Neural progenitor cell (in vitro differentiated cells): ENCODE measurements around the gene CCT5. TPM values are rescaled to one million over a fixed set of nuclear protein-coding genes. Genes with fewer than 3 reads are reported as not detected.

Experiments
- DNase-seq: peaks from one replicate; pipeline ENCODE4 v3.0.0-alpha.2; 2016; ENCODE audit warnings: low spot score
- H2AFZ ChIP-seq: fragments of 200-600 bp; sonication (generic); replicated peaks from 2 replicates; pipeline ENCODE4 v1.6.1; 2016; ENCODE audit warnings: antibody characterized with exemption
- H3F3A ChIP-seq: fragments of 200-600 bp; sonication (generic); 2 replicates; pipeline ENCODE4 v1.6.1; 2016; ENCODE audit warnings: antibody characterized with exemption, low read depth
- H3K27ac ChIP-seq: fragments of 200-600 bp; sonication (generic); 2 replicates; pipeline ENCODE4 v1.5.1; 2016; ENCODE audit warnings: mild to moderate bottlenecking
- H3K27me3 ChIP-seq: fragments of 200-600 bp; sonication (generic); 2 replicates; pipeline ENCODE4 v1.6.1; 2016; ENCODE audit warnings: mild to moderate bottlenecking, moderate library complexity
- H3K36me3 ChIP-seq: fragments of 200-600 bp; sonication (generic); 2 replicates; pipeline ENCODE4 v1.5.1; 2016
- H3K4me1 ChIP-seq: fragments of 200-600 bp; sonication (generic); 2 replicates; pipeline ENCODE4 v1.6.1; 2016; ENCODE audit warnings: mixed run types
- H3K4me2 ChIP-seq: fragments of 200-600 bp; sonication (generic); 2 replicates; pipeline ENCODE4 v1.6.1; 2016
- H3K4me3 ChIP-seq: fragments of 200-600 bp; sonication (generic); 2 replicates; pipeline ENCODE4 v1.5.1; 2016
- H3K79me2 ChIP-seq: fragments of 200-600 bp; sonication (generic); 2 replicates; pipeline ENCODE4 v1.6.1; 2016; ENCODE audit warnings: low read depth
- H3K9ac ChIP-seq: fragments of 200-600 bp; sonication (generic); 2 replicates; pipeline ENCODE4 v1.6.1; 2016
- H3K9me3 ChIP-seq: fragments of 200-600 bp; sonication (generic); 2 replicates; pipeline ENCODE4 v1.5.1; 2016; ENCODE audit warnings: low read depth
- H4K20me1 ChIP-seq: fragments of 200-600 bp; sonication (generic); 2 replicates; pipeline ENCODE4 v1.6.1; 2016; ENCODE audit warnings: low read depth
- H3K27ac Mint-ChIP-seq: 3 replicates; pipeline ENCODE4 v1.8.0; 2021; ENCODE audit warnings: mixed read lengths
- H3K27me3 Mint-ChIP-seq: 2 replicates; pipeline ENCODE4 v1.8.0; 2022; ENCODE audit warnings: low read depth, mild to moderate bottlenecking, inconsistent platforms, moderate library complexity, mixed read lengths; ENCODE audit not compliant: insufficient read depth
- H3K36me3 Mint-ChIP-seq: 3 replicates; pipeline ENCODE4 v1.8.0; 2021; ENCODE audit warnings: mixed read lengths
- H3K4me1 Mint-ChIP-seq: 3 replicates; pipeline ENCODE4 v1.8.0; 2021; ENCODE audit warnings: mixed read lengths
- H3K4me3 Mint-ChIP-seq: 3 replicates; pipeline ENCODE4 v1.8.0; 2021; ENCODE audit warnings: mild to moderate bottlenecking, moderate library complexity, mixed read lengths
- H3K9me3 Mint-ChIP-seq: 3 replicates; pipeline ENCODE4 v1.8.0; 2020; ENCODE audit warnings: mixed read lengths
- EZH2 ChIP-seq: fragments of 200-600 bp; sonication (generic); IDR thresholded peaks from 2 replicates; pipeline ENCODE4 v1.6.1; 2017; ENCODE audit warnings: antibody characterized with exemption, mild to moderate bottlenecking, moderate library complexity
- EZH2phosphoT487 ChIP-seq: fragments of 200-600 bp; sonication (generic); IDR thresholded peaks from 2 replicates; pipeline ENCODE4 v1.6.1; 2017; ENCODE audit warnings: antibody characterized with exemption
- total RNA-seq: library from RNA; depleted of rRNA; stranded (reverse); fragments of >200 nt; gene quantifications from 2 replicates; pipeline ENCODE4 v1.2.3, GENCODE V29; 2015; ENCODE audit warnings: low replicate concordance
- TF ChIP-seq, protein P1 (sequence below): fragments of 200-600 bp; sonication (generic); IDR thresholded peaks from 2 replicates; pipeline ENCODE4 v1.5.1; 2017; ENCODE audit warnings: antibody characterized with exemption, mild to moderate bottlenecking

CCT5 gene
- total RNA-seq, 1 donor from 2014 or later, result 532 TPM

DNA sequence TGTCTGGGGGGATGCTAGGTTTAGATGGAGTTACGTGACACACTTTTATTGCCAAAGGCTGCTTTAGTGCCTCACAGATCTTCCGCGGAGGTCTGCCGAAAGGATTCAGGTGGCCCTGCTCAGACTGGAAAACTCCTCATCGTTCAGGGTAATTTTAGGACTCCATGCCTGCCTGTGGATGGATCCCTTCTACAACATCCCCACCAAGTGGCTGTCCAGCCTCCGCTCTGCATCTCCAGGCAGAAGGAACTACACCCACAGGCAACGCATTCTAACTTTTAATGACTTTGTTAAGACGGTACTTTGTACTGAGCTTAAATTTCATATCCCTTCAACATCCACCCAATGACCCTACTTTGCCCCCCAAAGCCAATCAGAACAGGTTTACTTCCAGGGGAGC lies 29.8 kb upstream of the CCT5 start:
- H3K9me3 ChIP-seq, result no peaks in the 10 kb centered on the region
- no peak overlapping the region for H3K27ac ChIP-seq
- Mint-ChIP-seq H3K36me3 (peaks cover 23% of the 10 kb centered on the region), H3K4me1 (no peaks in the 10 kb centered on the region), H3K9me3 (peaks cover 15% of the 10 kb centered on the region), H3K27ac (no peak overlapping the region), H3K4me3 (no peak overlapping the region), H3K27me3 (peaks cover 3% of the 10 kb centered on the region)
- no peak overlapping the region for H2AFZ ChIP-seq
- H3K27me3 ChIP-seq, result no peaks in the 10 kb centered on the region
- TF ChIP-seq, protein P1, sequence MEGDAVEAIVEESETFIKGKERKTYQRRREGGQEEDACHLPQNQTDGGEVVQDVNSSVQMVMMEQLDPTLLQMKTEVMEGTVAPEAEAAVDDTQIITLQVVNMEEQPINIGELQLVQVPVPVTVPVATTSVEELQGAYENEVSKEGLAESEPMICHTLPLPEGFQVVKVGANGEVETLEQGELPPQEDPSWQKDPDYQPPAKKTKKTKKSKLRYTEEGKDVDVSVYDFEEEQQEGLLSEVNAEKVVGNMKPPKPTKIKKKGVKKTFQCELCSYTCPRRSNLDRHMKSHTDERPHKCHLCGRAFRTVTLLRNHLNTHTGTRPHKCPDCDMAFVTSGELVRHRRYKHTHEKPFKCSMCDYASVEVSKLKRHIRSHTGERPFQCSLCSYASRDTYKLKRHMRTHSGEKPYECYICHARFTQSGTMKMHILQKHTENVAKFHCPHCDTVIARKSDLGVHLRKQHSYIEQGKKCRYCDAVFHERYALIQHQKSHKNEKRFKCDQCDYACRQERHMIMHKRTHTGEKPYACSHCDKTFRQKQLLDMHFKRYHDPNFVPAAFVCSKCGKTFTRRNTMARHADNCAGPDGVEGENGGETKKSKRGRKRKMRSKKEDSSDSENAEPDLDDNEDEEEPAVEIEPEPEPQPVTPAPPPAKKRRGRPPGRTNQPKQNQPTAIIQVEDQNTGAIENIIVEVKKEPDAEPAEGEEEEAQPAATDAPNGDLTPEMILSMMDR, result peak; percentile 44
- TF ChIP-seq EZH2, result no peak
- no peaks in the 10 kb centered on the region for H3F3A ChIP-seq
- no peak overlapping the region for H3K4me3 ChIP-seq
- H3K4me1 ChIP-seq, result no peaks in the 10 kb centered on the region
- H3K4me2 ChIP-seq, result no peak overlapping the region
- DNase-seq, result peak; percentile 38
- H3K36me3 ChIP-seq, result no peaks in the 10 kb centered on the region
- no peak overlapping the region for H3K9ac ChIP-seq
- no peaks in the 10 kb centered on the region for H4K20me1 ChIP-seq
- no peaks in the 10 kb centered on the region for H3K79me2 ChIP-seq

DNA sequence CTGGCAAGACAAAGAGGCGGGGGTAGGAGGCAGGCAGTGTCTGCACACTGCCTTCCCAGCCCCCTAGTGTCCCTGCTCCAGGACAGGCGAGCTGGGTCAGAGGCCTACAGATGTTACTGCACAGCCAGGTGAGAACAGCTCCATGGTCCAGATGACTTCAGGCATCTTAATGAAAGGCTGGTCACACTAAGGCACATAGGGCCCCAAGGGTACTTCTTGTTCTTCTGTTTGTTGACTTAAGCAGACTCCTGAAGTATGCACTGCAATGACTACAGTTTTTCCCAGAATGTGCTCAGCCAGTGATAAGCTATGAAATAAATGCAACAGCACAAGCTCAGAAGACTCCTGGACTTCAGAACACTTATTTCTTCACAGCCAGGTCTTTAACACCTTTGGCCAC lies 27.8 kb upstream of the CCT5 start:
- no peak overlapping the region for H3K9ac ChIP-seq
- Mint-ChIP-seq H3K27ac (no peak overlapping the region), H3K9me3 (peaks cover 17% of the 10 kb centered on the region), H3K4me3 (no peak overlapping the region), H3K4me1 (no peaks in the 10 kb centered on the region), H3K27me3 (peaks cover 3% of the 10 kb centered on the region), H3K36me3 (peaks cover 34% of the 10 kb centered on the region)
- no peaks in the 10 kb centered on the region for H3F3A ChIP-seq
- no peaks in the 10 kb centered on the region for H3K27me3 ChIP-seq
- H3K4me3 ChIP-seq, result no peak overlapping the region
- H4K20me1 ChIP-seq, result no peaks in the 10 kb centered on the region
- H3K36me3 ChIP-seq, result no peaks in the 10 kb centered on the region
- no peak for DNase-seq
- no peaks in the 10 kb centered on the region for H3K9me3 ChIP-seq
- H3K4me2 ChIP-seq, result no peak overlapping the region
- no peak for TF ChIP-seq EZH2phosphoT487
- no peak for TF ChIP-seq EZH2
- TF ChIP-seq, protein P1, result no peak
- H2AFZ ChIP-seq, result no peak overlapping the region
- H3K4me1 ChIP-seq, result no peaks in the 10 kb centered on the region
- H3K79me2 ChIP-seq, result no peaks in the 10 kb centered on the region
- no peak overlapping the region for H3K27ac ChIP-seq

DNA sequence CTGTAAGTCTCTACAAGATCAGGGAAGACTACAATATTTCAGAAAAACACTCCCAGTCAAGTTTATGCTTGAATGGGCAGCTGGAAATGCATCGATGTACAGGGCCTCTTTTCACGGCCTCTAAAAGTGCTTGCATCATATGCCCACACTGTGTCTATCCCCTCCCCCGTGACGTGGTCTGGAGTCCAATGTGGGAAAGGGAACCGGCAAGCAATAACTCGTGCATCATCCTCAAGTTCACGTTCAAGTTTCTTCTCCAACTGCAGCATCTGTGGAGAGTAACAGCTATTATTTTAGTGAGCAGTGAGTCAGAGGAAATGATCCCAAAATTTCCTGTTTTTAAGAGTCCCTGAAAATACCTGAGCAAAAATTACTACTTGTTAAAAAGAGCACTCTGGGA lies 22.7 kb upstream of the CCT5 start:
- no peak overlapping the region for H3K27ac ChIP-seq
- no peaks in the 10 kb centered on the region for H3K4me1 Mint-ChIP-seq
- peaks cover 32% of the 10 kb centered on the region for H3K36me3 Mint-ChIP-seq
- no peaks in the 10 kb centered on the region for H3K79me2 ChIP-seq
- no peaks in the 10 kb centered on the region for H3K4me1 ChIP-seq
- H3K4me3 Mint-ChIP-seq, result no peak overlapping the region
- H4K20me1 ChIP-seq, result no peaks in the 10 kb centered on the region
- H3F3A ChIP-seq, result no peaks in the 10 kb centered on the region
- H3K36me3 ChIP-seq, result no peaks in the 10 kb centered on the region
- H3K4me2 ChIP-seq, result no peak overlapping the region
- peaks cover 3% of the 10 kb centered on the region for H3K27me3 Mint-ChIP-seq
- H3K9me3 Mint-ChIP-seq, result peaks cover 15% of the 10 kb centered on the region
- H3K4me3 ChIP-seq, result no peak overlapping the region
- H2AFZ ChIP-seq, result no peak overlapping the region
- no peak overlapping the region for H3K27ac Mint-ChIP-seq
- no peak for DNase-seq
- H3K9me3 ChIP-seq, result no peaks in the 10 kb centered on the region
- H3K9ac ChIP-seq, result no peak overlapping the region
- TF ChIP-seq, protein P1, result no peak
- no peak for TF ChIP-seq EZH2phosphoT487
- TF ChIP-seq EZH2, result no peak
- no peaks in the 10 kb centered on the region for H3K27me3 ChIP-seq
